Right lobe of liver (tissue), 4 donors: ENCODE measurements around the gene SPIN1.

Experiments used
- POLR2A ChIP-seq: fragments of 450-650 bp; IDR thresholded peaks from one replicate; pipeline ENCODE4 v1.6.1; 2017; ENCODE audit warnings: antibody characterized with exemption, mild to moderate bottlenecking
- TF ChIP-seq, protein P1 (sequence below), 4 donors: fragments of 200-600 bp in 3 of 4; fragments of 450-650 bp in 1 of 4; IDR thresholded peaks; one replicate each; pipeline versions ENCODE4 v1.5.1 to v1.8.0; 2016 to 2022; ENCODE audit warnings: antibody characterized with exemption in 4 of 4, mild to moderate bottlenecking in 2 of 4
- donor health status: DM: no; HTN: no; CAD: no.
- donor health status: DM: no; HTN: no; CAD: no.
- donor health status: DM: no; HTN: yes; CAD: no.

- TF ChIP-seq, protein P1, sequence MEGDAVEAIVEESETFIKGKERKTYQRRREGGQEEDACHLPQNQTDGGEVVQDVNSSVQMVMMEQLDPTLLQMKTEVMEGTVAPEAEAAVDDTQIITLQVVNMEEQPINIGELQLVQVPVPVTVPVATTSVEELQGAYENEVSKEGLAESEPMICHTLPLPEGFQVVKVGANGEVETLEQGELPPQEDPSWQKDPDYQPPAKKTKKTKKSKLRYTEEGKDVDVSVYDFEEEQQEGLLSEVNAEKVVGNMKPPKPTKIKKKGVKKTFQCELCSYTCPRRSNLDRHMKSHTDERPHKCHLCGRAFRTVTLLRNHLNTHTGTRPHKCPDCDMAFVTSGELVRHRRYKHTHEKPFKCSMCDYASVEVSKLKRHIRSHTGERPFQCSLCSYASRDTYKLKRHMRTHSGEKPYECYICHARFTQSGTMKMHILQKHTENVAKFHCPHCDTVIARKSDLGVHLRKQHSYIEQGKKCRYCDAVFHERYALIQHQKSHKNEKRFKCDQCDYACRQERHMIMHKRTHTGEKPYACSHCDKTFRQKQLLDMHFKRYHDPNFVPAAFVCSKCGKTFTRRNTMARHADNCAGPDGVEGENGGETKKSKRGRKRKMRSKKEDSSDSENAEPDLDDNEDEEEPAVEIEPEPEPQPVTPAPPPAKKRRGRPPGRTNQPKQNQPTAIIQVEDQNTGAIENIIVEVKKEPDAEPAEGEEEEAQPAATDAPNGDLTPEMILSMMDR (IDR thresholded peaks at IDR 0.05), result no peak
- no peak for TF ChIP-seq POLR2A
These were observed 17.8 kb downstream of the SPIN1 start for GRCh38 chr9:88406051-88406450.
